Chondrocyte (in vitro differentiated cells): ENCODE results near the gene GPR150. TPM values are rescaled to one million over a fixed set of nuclear protein-coding genes. Genes with fewer than 3 reads are reported as not detected.

Source experiments
- DNase-seq: peaks from one replicate; pipeline ENCODE4 v3.0.0; 2021; ENCODE audit warnings: mixed read lengths, low spot score
- H3K27ac Mint-ChIP-seq: one replicate; pipeline ENCODE4 v1.8.0; 2021; ENCODE audit warnings: mild to moderate bottlenecking, moderate library complexity, mixed read lengths; ENCODE audit not compliant: unreplicated experiment
- H3K27me3 Mint-ChIP-seq: 2 replicates; pipeline ENCODE4 v1.8.0; 2021; ENCODE audit warnings: low read depth, mixed read lengths
- H3K36me3 Mint-ChIP-seq: 2 replicates; pipeline ENCODE4 v1.8.0; 2021; ENCODE audit warnings: low read depth, mixed read lengths
- H3K4me1 Mint-ChIP-seq: 2 replicates; pipeline ENCODE4 v1.8.0; 2021; ENCODE audit warnings: low read depth, mild to moderate bottlenecking, mixed read lengths
- H3K4me3 Mint-ChIP-seq: one replicate; pipeline ENCODE4 v1.8.0; 2021; ENCODE audit warnings: mild to moderate bottlenecking, moderate library complexity, mixed read lengths; ENCODE audit not compliant: unreplicated experiment
- H3K9me3 Mint-ChIP-seq: 2 replicates; pipeline ENCODE4 v1.8.0; 2021; ENCODE audit warnings: low read depth, mixed read lengths
- CTCF ChIP-seq: fragments of 200-600 bp; sonication (generic); IDR thresholded peaks from 2 replicates; pipeline ENCODE4 v1.5.0; 2021; ENCODE audit warnings: antibody characterized with exemption, mild to moderate bottlenecking, moderate library complexity
- total RNA-seq: library from RNA; stranded (reverse); gene quantifications from 3 replicates; pipeline ENCODE4 v1.2.1, GENCODE V29; 2021

Gene GPR150
- total RNA-seq, 1 donor from 2014 or later: 0.42 TPM

- Mint-ChIP-seq H3K4me3 (no peak overlapping the region), H3K36me3 (peaks cover 3% of the 10 kb centered on the region), H3K27me3 (no peaks in the 10 kb centered on the region), H3K9me3 (no peaks in the 10 kb centered on the region), H3K27ac (no peak overlapping the region), H3K4me1 (no peaks in the 10 kb centered on the region)
- TF ChIP-seq CTCF: no peak
- no peak for DNase-seq
These were observed 28.4 kb upstream of the GPR150 start for GRCh38 chr5:95591490-95591901.

- H3K9me3 Mint-ChIP-seq: no peaks in the 10 kb centered on the region
- H3K4me3 Mint-ChIP-seq: no peak overlapping the region
- H3K36me3 Mint-ChIP-seq: peaks cover 3% of the 10 kb centered on the region
- no peaks in the 10 kb centered on the region for H3K27me3 Mint-ChIP-seq
- no peak overlapping the region for H3K27ac Mint-ChIP-seq
- DNase-seq: no peak
- peaks cover 2% of the 10 kb centered on the region for H3K4me1 Mint-ChIP-seq
- TF ChIP-seq CTCF: no peak
These were observed 24.5 kb upstream of the GPR150 start for GRCh38 chr5:95595289-95595931.

- Mint-ChIP-seq H3K4me1 (peaks cover 11% of the 10 kb centered on the region), H3K27ac (no peak overlapping the region), H3K27me3 (no peaks in the 10 kb centered on the region), H3K36me3 (peaks cover 7% of the 10 kb centered on the region), H3K9me3 (no peaks in the 10 kb centered on the region), H3K4me3 (no peak overlapping the region)
- DNase-seq: no peak
- no peak for TF ChIP-seq CTCF
These were observed 20.6 kb upstream of the GPR150 start for GRCh38 chr5:95599252-95599651.

GRCh38 chr5:95600557-95600956, 19.3 kb upstream of the GPR150 start:
- Mint-ChIP-seq H3K4me1 (peaks cover 11% of the 10 kb centered on the region), H3K4me3 (no peak overlapping the region)
- no peak for DNase-seq

GRCh38 chr5:95605786-95606185, 14.1 kb upstream of the GPR150 start:
- peaks cover 7% of the 10 kb centered on the region for H3K36me3 Mint-ChIP-seq
- peak overlapping the region; percentile 60 for H3K27ac Mint-ChIP-seq
- H3K9me3 Mint-ChIP-seq: no peaks in the 10 kb centered on the region
- H3K4me3 Mint-ChIP-seq: no peak overlapping the region
- no peaks in the 10 kb centered on the region for H3K27me3 Mint-ChIP-seq
- TF ChIP-seq CTCF: no peak
- H3K4me1 Mint-ChIP-seq: peaks cover 6% of the 10 kb centered on the region
- DNase-seq: no peak

More at GRCh38 chr5:95600557-95600956, 19.3 kb upstream of the GPR150 start:
- Mint-ChIP-seq H3K36me3 (peaks cover 7% of the 10 kb centered on the region), H3K27me3 (no peaks in the 10 kb centered on the region), H3K9me3 (no peaks in the 10 kb centered on the region), H3K27ac (no peak overlapping the region)
- no peak for TF ChIP-seq CTCF
